ENCODE data around the gene TACC3.

The TACC3 gene

DNA sequence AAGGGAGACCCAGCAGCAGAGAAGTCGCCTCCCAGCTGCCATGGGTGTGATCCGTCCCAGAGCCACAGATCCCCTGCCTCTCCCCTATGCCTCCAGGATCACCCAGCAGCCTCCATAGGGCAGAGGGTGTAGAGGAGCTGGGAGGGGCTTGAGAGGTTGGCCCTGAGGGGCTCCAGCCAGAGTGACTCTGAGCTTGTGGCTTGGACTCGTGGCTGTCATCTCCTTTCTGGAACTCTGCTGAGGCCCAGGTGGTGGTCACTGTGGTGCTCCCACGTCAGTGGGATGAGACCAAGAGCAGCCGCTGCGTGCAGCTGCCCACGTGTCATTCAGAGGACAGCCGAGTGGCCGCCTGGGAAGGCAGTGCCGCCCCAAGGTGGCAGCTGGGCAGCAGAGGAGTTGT is 4.2 kb downstream of the TACC3 start:
- no peak for DNase-seq

GRCh38 chr4:1726146-1726934 is 5.0 kb downstream of the TACC3 start:
- DNase-seq = no peak

DNA sequence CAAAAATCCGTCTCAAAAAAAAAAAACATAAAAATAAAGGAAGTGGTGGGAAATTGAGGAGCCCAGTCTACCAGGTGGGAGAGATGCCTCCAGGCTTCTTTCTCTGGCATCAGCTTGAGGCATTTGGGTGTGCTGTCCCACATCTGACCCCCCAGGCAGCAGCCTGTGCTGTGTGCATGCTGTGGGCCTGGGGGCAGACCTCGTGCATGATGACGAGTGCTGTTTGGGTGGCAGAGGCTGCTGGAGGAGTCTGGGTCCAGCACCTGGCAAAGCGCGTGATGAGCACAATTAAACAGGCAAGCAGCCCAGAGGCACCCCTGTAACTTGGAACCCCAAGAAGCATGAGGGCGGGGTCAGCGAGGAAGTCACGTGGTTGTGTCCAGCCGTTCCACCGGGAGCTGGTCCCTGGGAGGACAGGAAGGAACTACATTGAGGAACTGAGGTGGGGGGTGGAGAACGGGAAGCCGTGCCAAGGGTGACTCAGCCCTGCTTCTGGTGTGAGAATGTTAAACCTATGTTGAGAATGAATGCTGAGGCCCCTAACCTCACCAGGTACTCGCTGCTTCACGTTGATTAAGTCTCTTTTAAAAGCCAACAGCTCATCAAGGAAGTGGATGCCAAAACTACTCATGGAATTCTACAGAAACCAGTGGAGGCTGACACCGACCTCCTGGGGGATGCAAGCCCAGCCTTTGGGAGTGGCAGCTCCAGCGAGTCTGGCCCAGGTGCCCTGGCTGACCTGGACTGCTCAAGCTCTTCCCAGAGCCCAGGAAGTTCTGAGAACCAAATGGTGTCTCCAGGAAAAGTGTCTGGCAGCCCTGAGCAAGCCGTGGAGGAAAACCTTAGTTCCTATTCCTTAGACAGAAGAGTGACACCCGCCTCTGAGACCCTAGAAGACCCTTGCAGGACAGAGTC is 6.1 kb downstream of the TACC3 start:
- DNase-seq = no peak

DNA sequence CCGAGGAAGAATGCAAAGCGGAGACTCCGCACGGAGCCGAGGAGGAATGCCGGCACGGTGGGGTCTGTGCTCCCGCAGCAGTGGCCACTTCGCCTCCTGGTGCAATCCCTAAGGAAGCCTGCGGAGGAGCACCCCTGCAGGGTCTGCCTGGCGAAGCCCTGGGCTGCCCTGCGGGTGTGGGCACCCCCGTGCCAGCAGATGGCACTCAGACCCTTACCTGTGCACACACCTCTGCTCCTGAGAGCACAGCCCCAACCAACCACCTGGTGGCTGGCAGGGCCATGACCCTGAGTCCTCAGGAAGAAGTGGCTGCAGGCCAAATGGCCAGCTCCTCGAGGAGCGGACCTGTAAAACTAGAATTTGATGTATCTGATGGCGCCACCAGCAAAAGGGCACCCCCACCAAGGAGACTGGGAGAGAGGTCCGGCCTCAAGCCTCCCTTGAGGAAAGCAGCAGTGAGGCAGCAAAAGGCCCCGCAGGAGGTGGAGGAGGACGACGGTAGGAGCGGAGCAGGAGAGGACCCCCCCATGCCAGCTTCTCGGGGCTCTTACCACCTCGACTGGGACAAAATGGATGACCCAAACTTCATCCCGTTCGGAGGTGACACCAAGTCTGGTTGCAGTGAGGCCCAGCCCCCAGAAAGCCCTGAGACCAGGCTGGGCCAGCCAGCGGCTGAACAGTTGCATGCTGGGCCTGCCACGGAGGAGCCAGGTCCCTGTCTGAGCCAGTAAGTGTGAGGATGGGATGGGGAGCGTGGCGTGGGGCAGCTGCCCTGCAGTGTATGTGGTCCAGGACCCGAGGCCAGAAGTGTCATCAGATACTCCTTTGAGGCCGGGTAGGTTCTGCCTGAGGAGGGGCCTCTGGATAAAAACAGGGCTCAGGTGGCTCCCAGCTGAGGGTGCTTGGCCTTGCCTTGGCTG is 7.0 kb downstream of the TACC3 start:
- no peak for DNase-seq

- DNase-seq = no peak
These were observed 9.3 kb downstream of the TACC3 start for GRCh38 chr4:1730532-1731135.

DNA sequence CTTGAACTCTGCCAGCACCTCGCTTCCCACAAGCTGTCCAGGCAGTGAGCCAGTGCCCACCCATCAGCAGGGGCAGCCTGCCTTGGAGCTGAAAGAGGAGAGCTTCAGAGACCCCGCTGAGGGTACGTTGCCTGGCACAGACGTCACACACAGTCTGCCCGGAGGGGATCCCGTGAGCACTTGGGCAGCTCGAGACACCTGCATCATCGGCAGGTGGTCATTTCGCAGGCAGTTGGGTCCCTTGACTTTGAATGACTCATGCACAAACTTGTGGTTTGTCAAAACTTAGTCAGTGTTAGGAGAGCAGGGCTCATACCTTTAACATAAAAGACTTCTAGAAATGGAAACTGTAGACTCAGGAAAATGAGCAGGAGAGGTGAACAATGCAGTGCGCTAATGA is 9.9 kb downstream of the TACC3 start:
- DNase-seq = no peak

DNA sequence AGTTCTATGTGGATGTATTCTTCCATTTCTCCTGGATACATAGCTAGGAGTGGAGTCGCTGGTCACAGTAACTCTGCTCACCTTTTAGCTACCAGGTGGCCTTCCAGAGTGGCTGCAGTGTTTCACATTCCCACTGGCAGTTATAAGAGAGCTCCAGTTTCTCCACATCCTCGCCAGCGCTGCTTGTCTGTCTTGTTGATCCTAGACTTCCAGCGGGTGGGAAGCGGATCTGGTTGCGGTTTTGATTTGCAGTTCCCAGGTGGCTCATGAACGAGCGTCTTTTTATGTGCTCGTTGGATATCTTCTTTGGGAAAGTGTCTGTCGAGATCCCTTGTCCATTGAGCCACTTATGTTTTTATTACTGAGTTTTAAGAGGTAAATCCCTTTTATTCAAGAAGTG is 11.6 kb downstream of the TACC3 start:
- DNase-seq = no peak

- no peak for DNase-seq
These were observed 13.9 kb downstream of the TACC3 start for GRCh38 chr4:1735215-1735614.

- no peak for DNase-seq
These were observed 15.5 kb downstream of the TACC3 start for GRCh38 chr4:1736812-1737211.

DNA sequence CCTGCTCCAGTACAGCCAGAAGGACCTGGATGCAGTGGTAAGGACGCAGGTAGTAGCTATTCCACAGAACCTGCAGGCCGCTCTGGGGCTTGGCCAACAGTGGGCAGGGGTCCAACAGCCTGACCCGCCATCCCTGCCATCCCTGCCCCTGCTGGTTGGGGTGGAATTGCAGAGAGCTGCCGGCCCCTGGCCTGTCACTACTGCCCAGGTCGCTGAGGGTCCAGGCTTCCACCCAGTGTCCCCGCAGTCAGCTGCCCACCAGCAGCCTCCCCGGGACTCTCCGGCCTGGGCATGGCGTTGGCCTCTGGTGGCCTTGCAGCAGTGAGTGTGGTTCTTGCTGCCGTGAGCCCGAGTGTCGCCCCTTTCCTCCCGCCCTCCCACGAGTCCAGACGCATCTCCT is 16.3 kb downstream of the TACC3 start:
- DNase-seq = no peak

DNA sequence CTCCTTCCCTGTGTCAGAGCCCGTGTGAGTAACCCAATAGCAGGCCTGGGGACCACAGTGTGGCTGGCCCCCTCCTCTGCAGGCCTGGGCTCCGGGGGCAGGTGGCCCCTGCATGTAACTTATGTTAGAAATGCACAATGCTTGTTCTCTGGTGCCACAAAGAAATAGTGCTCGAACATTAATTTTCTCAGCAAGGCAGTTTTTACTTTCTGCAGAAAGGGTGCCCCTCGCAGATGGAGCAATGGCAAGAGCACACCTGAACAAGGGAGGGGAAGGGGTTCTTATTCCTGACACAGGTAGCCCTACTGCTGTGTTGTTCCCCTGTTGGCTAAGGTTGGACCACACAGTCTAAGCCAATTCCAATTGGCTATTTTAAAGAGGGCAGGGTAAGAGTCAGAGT is 17.1 kb downstream of the TACC3 start:
- DNase-seq = no peak

- DNase-seq = no peak
These were observed 18.0 kb downstream of the TACC3 start for GRCh38 chr4:1739358-1739757.

DNA sequence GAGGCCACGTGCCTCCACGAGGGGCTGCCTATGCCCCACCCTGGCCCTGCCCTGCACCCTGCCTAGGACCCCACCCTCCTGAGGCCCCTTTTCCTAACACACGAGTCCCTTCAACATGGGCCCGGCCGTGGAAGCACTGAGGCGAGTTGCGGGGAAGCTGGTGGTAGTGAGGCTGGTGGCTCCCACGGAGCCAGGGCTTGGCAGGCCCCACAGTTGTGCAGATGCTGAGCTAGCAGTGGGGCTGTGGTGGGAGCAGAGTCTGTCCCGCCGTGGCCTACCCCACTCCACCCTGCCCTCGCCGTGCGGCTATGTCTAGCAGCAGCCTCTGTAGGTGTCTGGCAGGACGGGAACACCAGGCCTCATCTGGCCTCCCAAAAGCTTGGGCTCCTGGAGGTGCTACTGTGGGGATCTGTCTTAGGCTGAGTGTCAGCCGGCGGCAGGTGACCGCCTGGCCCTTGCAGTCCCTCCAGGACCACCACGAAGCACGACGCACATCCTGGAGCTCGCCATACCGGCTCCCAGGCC is 18.8 kb downstream of the TACC3 start:
- DNase-seq = no peak

GRCh38 chr4:1741208-1741607 is 19.9 kb downstream of the TACC3 start:
- DNase-seq = no peak

GRCh38 chr4:1743551-1743950 is 22.2 kb downstream of the TACC3 start:
- DNase-seq = no peak

DNA sequence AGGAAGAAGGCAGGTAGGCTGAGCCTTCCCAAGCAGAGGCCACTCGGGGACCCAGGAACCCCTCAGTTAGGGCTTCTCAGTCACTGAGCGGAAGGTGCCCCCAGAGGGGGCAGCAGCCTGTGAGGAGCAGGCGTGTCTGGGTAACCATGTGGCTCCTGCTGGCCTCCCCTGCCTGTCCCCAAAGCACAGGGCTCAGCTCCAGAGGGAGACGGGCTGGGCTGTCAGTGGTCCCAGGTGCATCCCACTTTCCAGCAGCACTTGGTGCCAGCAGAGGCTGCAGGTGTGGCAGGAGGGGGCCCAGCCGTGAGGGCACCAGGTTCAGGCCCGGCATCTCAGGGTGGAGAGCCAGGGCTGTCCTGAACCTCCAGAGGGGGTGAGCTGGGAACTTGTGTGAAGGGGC is 22.7 kb downstream of the TACC3 start:
- no peak for DNase-seq

DNA sequence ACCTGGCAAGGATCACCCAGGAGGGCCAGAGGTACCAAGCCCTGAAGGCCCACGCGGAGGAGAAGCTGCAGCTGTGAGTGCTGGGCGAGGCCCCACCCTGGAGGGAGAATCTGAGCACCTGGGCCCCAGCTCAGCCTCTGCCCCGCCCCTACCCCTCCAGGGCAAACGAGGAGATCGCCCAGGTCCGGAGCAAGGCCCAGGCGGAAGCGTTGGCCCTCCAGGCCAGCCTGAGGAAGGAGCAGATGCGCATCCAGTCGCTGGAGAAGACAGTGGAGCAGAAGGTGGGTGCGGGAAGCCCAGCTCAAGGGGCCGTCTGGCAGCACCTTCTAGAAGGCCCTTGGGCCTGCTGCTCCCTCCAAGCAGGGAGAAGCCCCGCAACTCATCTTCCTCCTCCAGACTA is 23.2 kb downstream of the TACC3 start:
- DNase-seq = no peak

GRCh38 chr4:1745165-1745564 is 23.8 kb downstream of the TACC3 start:
- no peak for DNase-seq

GRCh38 chr4:1745697-1746096 is 24.4 kb downstream of the TACC3 start:
- no peak for DNase-seq

DNA sequence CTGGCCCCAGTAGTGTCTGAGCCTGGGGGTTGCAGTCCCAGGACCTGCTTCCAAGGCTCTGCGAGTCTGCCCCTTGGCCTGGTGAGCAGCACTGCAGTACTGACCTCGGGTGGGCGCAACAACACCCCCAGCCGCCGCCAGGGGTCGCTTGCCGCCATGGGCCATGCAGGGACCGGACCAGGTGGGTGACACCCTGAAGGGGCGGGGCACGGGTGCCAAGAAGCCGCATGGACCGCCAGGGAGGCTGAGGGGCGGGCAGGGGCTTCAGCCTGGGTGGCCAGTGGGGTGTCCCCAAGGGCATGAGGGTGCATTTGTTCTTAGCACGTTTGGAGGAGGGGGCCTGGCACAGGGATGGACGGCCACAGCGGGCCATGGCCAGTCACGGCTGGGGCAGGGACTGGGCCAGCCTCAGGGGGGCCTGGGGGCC is 25.0 kb downstream of the TACC3 start:
- DNase-seq = no peak

GRCh38 chr4:1746919-1747602 is 25.7 kb downstream of the TACC3 start:
- no peak for DNase-seq

DNA sequence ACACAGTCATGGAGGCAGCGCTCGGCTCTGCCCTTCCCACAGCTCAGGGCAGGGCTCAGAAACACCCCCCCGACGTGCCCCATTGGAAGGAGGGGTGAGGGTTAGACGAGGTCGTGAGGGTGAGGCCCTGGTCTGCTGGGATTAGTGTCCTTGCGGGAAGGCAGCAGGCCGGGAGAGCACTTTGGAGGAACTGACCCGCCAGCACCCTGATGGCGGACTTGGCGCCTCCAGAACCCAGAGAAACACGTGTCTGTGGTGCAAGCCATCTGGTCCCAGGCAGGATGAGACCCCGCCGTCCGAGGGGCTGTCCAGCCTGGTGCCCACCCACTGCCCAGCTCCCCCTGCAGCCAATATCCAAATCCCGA is 26.3 kb downstream of the TACC3 start:
- DNase-seq = no peak
